ENCODE data around the gene TPCN2.

Gene TPCN2

GRCh38 chr11:69156673-69157155, 108.0 kb downstream of the TPCN2 start:
- no peak for TF ChIP-seq CTCF (IDR thresholded peaks at IDR 0.05)
- Histone ChIP-seq H3K4me3 (peak overlapping the region in 1 of 2 donors; percentile 38), H3K27me3 (no peaks in the 10 kb centered on the region), H3K4me1 (peaks cover 4 to 23% (median 15%) of the 10 kb centered on the region in 4 donors), H3K27ac (peak overlapping the region; percentile 29 to 46), H3K36me3 (no peaks in the 10 kb centered on the region), H3K9me3 (no peaks in the 10 kb centered on the region)
- intact Hi-C loops (cut with DNase I; ENCODE audit: low total_unique reads) = no loop called here
- no peak for DNase-seq

- no peaks in the 10 kb centered on the region for H3K9me3 ChIP-seq
- peak in 1 of 2 donors; percentile 73 for DNase-seq
- no peaks in the 10 kb centered on the region for H3K36me3 ChIP-seq
- no peak for TF ChIP-seq CTCF (IDR thresholded peaks at IDR 0.05)
- peak overlapping the region; percentile 29 to 46 for H3K27ac ChIP-seq
- peak overlapping the region; percentile 27 to 38 for H3K4me3 ChIP-seq
- H3K27me3 ChIP-seq = no peaks in the 10 kb centered on the region
- intact Hi-C loops (cut with DNase I; ENCODE audit: low total_unique reads) = no loop called here
- peaks cover 4 to 23% (median 15%) of the 10 kb centered on the region in 4 donors for H3K4me1 ChIP-seq
These were observed 108.6 kb downstream of the TPCN2 start for GRCh38 chr11:69157156-69157821.

GRCh38 chr11:69157822-69158231, 109.1 kb downstream of the TPCN2 start:
- H3K4me1 ChIP-seq = peaks cover 4 to 23% (median 15%) of the 10 kb centered on the region in 4 donors
- H3K4me3 ChIP-seq = no peak overlapping the region
- H3K27me3 ChIP-seq = no peaks in the 10 kb centered on the region
- intact Hi-C loops (cut with DNase I; ENCODE audit: low total_unique reads) = no loop called here
- H3K27ac ChIP-seq = peak overlapping the region; percentile 29 to 46
- no peak for TF ChIP-seq CTCF (IDR thresholded peaks at IDR 0.05)
- no peaks in the 10 kb centered on the region for H3K9me3 ChIP-seq
- H3K36me3 ChIP-seq = no peaks in the 10 kb centered on the region
- peak in 1 of 2 donors; percentile 61 for DNase-seq

- intact Hi-C loops (cut with DNase I; ENCODE audit: low total_unique reads) = no loop called here
- no peak for TF ChIP-seq CTCF (IDR thresholded peaks at IDR 0.05)
- Histone ChIP-seq H3K27ac (no peak overlapping the region), H3K9me3 (no peaks in the 10 kb centered on the region), H3K4me1 (peaks cover 4 to 23% (median 15%) of the 10 kb centered on the region in 4 donors), H3K27me3 (no peaks in the 10 kb centered on the region), H3K36me3 (no peaks in the 10 kb centered on the region), H3K4me3 (no peak overlapping the region)
- peak in 1 of 2 donors; percentile 55 for DNase-seq
These were observed 109.8 kb downstream of the TPCN2 start for GRCh38 chr11:69158301-69159149.

GRCh38 chr11:69159150-69159852, 110.6 kb downstream of the TPCN2 start:
- TF ChIP-seq CTCF (IDR thresholded peaks at IDR 0.05) = no peak
- no peaks in the 10 kb centered on the region for H3K27me3 ChIP-seq
- H3K4me3 ChIP-seq = no peak overlapping the region
- H3K9me3 ChIP-seq = no peaks in the 10 kb centered on the region
- H3K36me3 ChIP-seq = no peaks in the 10 kb centered on the region
- H3K4me1 ChIP-seq = peaks cover 4 to 23% (median 15%) of the 10 kb centered on the region in 4 donors
- no peak overlapping the region for H3K27ac ChIP-seq
- intact Hi-C loops (cut with DNase I; ENCODE audit: low total_unique reads) = no loop called here
- peak in 1 of 2 donors; percentile 51 for DNase-seq

All from tibial artery (tissue), 4 donors.